GM12801 (cell line): ENCODE results near the gene DSG2.

Experiments
- CTCF ChIP-seq: IDR thresholded peaks from one replicate; pipeline ENCODE4 v1.5.1; 2011; ENCODE audit warnings: control low read depth; ENCODE audit not compliant: insufficient read length; ENCODE audit errors: extremely low read depth

DSG2 gene

GRCh38 chr18:31483396-31483795, 14.6 kb upstream of the DSG2 start:
- TF ChIP-seq CTCF, result no peak

- TF ChIP-seq CTCF, result no peak
Measured at GRCh38 chr18:31484461-31484860, 13.5 kb upstream of the DSG2 start.

DNA sequence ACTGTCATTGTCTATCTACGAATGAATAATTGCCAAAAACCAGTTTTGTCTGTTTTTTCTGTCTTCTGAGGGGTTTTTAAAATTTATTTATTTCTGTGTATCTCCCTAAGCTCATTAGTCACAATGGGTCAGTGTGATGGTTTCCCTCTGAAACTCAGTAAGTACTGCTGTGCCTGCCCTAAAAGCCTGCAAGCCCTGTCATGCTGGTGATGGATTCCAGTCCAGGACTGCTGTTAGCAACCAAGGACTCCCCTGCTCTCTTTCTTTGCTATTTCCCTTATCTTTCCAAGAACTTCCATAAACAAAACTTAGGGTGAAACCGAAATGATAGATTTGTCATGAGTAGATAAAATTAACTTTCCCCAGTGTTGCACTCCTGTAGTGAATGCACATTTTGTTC, 11.8 kb upstream of the DSG2 start:
- TF ChIP-seq CTCF, result no peak

DNA sequence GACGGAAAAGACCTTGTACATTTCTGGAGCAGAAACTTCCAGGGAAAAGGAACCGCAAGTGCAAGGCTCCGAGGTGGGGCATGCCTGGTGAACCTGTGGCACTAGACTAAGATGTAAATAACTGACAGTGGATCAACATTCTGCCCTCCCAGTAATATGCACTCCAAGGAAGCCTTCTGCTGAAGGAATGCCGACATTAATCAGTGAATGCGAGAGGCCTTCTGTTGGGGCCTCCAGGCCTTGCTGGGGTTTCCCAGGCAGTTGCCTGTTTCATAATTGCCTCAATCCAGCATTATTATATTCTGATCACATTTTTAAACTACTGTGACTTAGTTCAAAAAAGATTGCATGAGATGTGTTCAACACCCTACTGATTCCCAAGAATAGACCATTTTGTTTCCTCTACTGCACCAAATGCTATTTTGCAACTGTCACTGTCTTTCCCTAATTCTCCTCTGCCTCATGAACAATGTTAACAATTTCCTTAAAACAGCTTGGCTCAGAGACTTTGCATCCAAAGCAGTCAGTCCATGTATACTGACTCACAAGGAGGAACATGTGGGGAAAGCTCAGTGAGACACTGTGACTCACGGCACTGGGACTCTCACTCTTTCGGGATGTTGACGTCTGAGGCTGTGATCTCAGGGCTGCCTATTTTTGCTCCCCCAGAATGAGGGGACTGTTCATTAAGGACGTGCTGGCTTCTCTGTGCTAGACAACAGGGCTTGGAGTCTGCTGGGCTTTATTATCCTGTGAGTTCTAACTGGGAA, 10.5 kb upstream of the DSG2 start:
- no peak for TF ChIP-seq CTCF

DNA sequence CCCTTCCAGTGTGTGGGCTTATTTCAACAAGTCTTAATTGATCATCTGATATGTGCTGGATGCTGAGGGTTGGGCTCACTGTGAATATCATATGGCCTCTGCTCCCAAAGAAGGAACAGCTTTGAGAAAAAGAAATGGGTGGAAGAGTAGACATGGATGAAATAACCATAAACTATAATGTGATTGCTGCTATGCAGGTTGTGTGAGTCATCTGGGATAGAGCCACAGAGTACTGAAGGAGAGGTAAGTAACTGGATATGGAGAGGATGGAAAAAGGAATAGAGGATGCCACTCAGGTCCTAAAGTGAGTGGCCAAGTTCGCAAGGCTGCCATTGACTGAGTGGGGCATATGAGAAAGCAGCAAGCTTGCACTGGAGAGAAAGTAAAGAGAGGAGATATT, 8.7 kb upstream of the DSG2 start:
- TF ChIP-seq CTCF, result no peak

DNA sequence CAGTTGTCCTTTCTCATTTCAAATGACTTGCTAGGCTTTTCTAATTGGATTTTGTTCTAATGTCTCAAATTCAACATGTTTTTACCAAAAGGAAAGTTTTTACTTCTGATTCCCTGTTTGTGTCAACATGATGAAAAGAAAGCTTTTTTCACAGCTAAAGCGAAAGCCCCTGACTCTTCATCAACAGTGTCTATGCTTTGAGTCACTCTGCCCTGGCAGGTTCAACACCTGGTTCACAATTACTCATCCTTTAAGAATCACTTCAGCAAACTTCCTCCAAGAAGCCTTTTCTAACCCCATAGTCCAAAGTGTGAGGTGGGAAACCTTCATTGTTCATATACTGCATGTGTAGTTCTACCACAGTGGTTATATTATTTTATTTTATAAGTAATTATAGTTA, 7.6 kb upstream of the DSG2 start:
- no peak for TF ChIP-seq CTCF

DNA sequence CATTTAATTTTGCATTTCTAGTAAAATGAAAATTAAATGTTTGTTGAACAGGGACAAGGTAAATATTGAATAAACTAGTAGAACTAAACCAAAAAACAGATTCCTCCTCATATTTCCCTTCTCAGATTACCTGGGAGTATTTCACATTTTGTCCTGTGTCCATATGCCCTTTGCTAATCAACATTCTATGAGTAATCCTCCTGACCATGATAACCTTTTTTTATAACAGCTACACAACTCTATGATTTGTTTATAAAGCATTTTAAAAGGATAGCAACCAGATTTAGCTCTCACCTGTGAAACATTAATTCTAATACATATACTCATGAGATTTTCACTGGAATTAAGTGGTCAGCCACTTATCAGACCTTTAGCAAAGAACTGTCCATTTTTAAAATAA, 7.1 kb upstream of the DSG2 start:
- no peak for TF ChIP-seq CTCF
